Measurements from ENCODE around the gene KRT36. TPM values are rescaled to one million over a fixed set of nuclear protein-coding genes. Genes with fewer than 3 reads are reported as not detected.

The KRT36 gene
- total RNA-seq, 1 donor from 2014 or later, result not detected

DNA sequence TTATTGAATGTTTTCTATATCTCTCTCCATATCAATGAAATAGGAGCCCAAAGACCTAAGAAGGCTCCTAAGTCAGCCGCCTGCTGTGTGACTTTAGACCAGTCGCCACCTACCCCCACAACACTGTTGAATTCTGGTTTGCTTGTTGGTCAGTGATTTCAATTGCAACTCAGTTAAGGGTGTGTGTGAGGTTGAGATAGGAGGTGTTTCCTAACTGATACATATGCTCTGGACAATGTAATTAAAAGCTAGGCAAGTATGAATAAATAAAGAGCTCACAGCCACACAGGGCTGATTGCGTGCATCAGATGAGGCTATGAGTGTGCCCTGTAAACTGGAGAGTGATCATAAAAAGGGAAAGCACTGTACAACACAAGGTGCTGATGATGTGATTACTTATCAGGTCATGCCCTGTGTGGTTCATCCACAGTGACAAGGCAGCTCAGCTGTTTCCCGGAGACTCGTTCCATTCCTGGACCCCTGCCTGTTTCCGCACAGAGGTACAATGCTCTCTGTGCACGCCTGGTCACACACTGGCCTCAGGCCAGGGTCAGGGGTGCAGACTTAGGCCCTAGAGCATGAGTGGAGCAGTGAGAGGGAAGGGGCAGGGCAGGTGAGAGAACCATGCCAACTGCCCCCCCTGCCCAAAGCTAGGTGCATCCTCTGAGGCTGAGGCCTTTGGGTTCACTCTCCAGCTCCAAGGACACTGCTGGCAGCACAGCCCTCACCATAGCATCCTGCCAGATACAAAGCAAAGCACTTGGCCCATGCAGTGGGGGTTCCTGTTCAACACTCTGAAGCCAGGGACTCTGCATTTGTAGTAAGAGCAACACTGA is 5.5 kb downstream of the KRT36 start:
- Mint-ChIP-seq H3K27me3 (no peaks in the 10 kb centered on the region), H3K4me3 (no peak overlapping the region), H3K27ac (no peak overlapping the region), H3K9me3 (no peaks in the 10 kb centered on the region), H3K36me3 (ENCODE audit: low read depth) (no peaks in the 10 kb centered on the region), H3K4me1 (no peaks in the 10 kb centered on the region)
- DNase-seq, result no peak
- intact Hi-C loops (cut with micrococcal nuclease), result no loop called here

- intact Hi-C loops (cut with micrococcal nuclease), result no loop called here
Observed at GRCh38 chr17:41483531-41483930, 6.2 kb downstream of the KRT36 start.

GRCh38 chr17:41481036-41481435 is 8.7 kb downstream of the KRT36 start, which contains the start of gene KRT35:
Gene KRT35 (minus strand): TSS chr17:41481151. CDS start chr17:41481097, 54 bp downstream.
- Mint-ChIP-seq H3K27me3 (no peaks in the 10 kb centered on the region), H3K9me3 (no peaks in the 10 kb centered on the region), H3K27ac (no peak within 1 kb of the TSS), H3K4me1 (no peaks in the 10 kb centered on the region), H3K36me3 (ENCODE audit: low read depth) (no peaks in the 10 kb centered on the region), H3K4me3 (no peak within 1 kb of the TSS)
- DNase-seq, result no peak
- intact Hi-C loops (cut with micrococcal nuclease), result no loop called here

More at GRCh38 chr17:41483531-41483930, 6.2 kb downstream of the KRT36 start:
- H3K4me1 Mint-ChIP-seq, result no peaks in the 10 kb centered on the region
- no peak overlapping the region for H3K27ac Mint-ChIP-seq
- no peaks in the 10 kb centered on the region for H3K27me3 Mint-ChIP-seq
- no peaks in the 10 kb centered on the region for H3K36me3 Mint-ChIP-seq (ENCODE audit: low read depth)
- no peaks in the 10 kb centered on the region for H3K9me3 Mint-ChIP-seq
- no peak overlapping the region for H3K4me3 Mint-ChIP-seq
- DNase-seq, result no peak

DNA sequence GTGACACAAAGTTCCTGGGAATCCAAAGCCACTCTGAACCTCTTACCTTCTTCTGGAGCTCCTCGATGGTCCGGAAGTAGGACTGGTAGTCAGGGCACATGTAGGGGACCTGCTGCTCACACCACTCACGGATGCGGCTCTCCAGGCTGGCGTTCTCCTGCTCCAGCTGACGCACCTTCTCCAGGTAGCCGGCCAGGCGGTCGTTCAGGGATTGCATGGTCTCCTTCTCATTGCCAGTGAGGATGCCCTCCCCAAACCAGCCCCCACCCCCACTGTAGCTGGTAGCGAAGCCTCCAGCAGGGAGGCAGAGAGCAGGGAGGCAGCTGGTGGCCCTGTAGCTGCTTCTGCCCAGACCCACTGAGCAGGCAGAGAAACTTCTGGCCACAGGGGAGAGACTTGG is 9.1 kb downstream of the KRT36 start:
- Mint-ChIP-seq H3K4me3 (no peak overlapping the region), H3K27ac (no peak overlapping the region), H3K9me3 (no peaks in the 10 kb centered on the region), H3K4me1 (no peaks in the 10 kb centered on the region), H3K36me3 (ENCODE audit: low read depth) (no peaks in the 10 kb centered on the region), H3K27me3 (no peaks in the 10 kb centered on the region)
- intact Hi-C loops (cut with micrococcal nuclease), result no loop called here
- no peak for DNase-seq

- no peaks in the 10 kb centered on the region for H3K9me3 Mint-ChIP-seq
- intact Hi-C loops (cut with micrococcal nuclease), result no loop called here
- no peaks in the 10 kb centered on the region for H3K27me3 Mint-ChIP-seq
- H3K4me1 Mint-ChIP-seq, result no peaks in the 10 kb centered on the region
- H3K4me3 Mint-ChIP-seq, result no peak overlapping the region
- H3K27ac Mint-ChIP-seq, result no peak overlapping the region
- no peaks in the 10 kb centered on the region for H3K36me3 Mint-ChIP-seq (ENCODE audit: low read depth)
- DNase-seq, result no peak
Observed at GRCh38 chr17:41480136-41480535, 9.6 kb downstream of the KRT36 start.

DNA sequence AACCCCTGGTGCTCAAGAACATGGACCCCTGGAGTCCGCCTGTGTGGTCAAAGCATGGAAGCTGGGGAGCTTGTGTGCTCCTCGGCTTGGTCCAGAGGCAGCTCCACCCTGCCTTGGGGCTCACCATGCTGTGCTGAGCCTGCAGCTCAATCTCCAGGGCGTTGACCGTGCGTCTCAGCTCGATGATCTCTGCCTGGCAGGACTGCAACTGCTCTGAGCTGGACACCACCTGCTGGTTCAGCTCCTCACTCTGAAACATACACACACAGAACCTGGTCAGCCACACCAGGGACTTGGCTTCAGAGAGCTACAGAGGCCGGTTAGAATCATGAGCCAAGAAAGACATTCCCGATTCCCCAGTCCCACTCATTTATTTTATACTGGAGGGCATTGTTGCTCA is 11.5 kb downstream of the KRT36 start:
- no peaks in the 10 kb centered on the region for H3K36me3 Mint-ChIP-seq (ENCODE audit: low read depth)
- no peak for DNase-seq
- H3K27ac Mint-ChIP-seq, result no peak overlapping the region
- no peak overlapping the region for H3K4me3 Mint-ChIP-seq
- no peaks in the 10 kb centered on the region for H3K4me1 Mint-ChIP-seq
- peaks cover 2% of the 10 kb centered on the region for H3K27me3 Mint-ChIP-seq
- no peaks in the 10 kb centered on the region for H3K9me3 Mint-ChIP-seq
- intact Hi-C loops (cut with micrococcal nuclease), result no loop called here

DNA sequence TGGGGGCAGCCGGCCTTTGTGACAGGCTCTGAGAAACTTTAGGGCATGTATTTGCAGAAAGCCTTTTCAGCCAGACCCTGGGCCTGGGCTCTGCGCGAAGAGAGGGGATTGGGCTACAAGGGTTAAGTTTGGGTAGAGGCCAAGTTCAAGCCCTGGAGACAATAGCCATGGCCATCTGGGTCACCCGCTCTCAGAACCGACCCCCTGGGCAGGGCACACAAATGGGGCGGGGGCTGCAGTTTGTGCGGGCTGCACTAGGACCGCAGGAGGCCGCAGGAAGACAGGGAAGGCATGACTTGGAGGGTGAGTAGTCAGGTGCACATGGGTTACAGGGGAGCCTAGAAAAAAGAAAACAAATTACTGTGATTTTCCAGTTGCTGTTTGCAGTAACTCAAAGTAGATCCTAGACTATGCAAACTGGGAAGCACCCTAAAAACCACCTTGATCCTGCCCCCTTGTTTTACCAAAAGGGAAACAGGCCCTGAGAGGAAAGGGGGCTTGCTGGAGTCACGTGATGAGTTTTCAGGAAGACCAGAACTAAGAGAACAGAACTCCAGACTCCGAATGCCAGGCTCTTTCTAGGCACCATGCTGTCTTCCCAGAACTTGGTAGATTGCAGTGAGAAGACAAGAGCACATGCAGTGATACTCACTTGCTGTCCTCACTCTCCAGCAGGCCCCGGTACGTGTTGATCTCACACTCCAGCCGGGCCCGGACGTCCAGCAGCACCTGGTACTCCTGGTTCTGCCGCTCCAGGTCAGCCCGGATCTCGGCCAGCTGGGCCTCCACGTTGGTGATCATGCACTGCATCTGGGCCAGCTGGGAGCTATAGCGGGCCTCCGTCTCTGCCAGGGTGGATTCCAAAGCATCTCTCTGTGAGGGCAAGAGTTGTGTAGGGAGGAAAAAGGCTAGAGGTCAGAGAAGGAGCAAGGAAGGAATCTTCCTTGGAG is 12.6 kb downstream of the KRT36 start:
- Mint-ChIP-seq H3K4me1 (no peaks in the 10 kb centered on the region), H3K27me3 (peaks cover 2% of the 10 kb centered on the region), H3K36me3 (ENCODE audit: low read depth) (no peaks in the 10 kb centered on the region), H3K9me3 (no peaks in the 10 kb centered on the region), H3K4me3 (no peak overlapping the region), H3K27ac (no peak overlapping the region)
- no peak for DNase-seq
- intact Hi-C loops (cut with micrococcal nuclease), result no loop called here

DNA sequence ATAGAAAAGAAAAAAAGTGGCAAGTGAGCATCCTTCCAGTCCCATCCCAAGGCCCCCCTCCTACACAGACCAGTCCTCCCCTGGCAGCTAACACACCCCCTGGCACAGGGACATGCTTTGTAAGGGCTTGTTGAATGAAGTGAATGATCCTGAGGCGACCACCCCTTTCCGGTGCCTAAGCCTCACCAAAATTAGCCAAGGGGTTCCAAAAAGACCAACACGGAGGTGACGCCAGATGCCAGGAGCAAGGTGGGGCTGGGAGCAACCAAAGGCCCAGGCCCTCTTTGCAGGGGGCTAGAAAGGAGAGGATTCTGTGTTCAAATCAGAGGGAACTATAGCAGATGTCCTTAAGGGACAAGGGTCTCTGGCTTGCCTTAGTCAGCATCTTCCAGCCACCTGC is 14.3 kb downstream of the KRT36 start:
- H3K36me3 Mint-ChIP-seq (ENCODE audit: low read depth), result no peaks in the 10 kb centered on the region
- no peaks in the 10 kb centered on the region for H3K4me1 Mint-ChIP-seq
- no peak overlapping the region for H3K4me3 Mint-ChIP-seq
- no peak overlapping the region for H3K27ac Mint-ChIP-seq
- peaks cover 2% of the 10 kb centered on the region for H3K27me3 Mint-ChIP-seq
- DNase-seq, result no peak
- intact Hi-C loops (cut with micrococcal nuclease), result no loop called here
- no peaks in the 10 kb centered on the region for H3K9me3 Mint-ChIP-seq

DNA sequence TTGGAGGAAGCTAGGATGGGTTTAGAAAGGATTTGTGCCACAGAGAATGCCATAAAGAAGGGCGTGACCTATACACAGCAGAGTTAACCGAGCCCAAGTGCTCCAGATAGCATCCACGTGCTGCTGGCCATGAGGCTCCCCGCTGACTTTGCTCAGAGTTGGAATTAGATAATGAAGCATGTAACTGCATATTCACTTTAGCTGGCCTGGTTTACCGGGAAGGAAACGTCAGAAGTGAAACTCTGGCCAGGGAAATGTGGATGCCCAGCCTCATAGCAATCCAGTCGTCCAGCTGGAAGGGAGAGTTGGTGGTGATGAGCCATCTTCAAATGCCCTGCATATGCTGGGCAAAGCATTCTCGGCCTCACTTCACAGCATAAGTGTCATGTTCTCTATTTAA is 14.8 kb downstream of the KRT36 start:
- H3K4me3 Mint-ChIP-seq, result no peak overlapping the region
- no peaks in the 10 kb centered on the region for H3K36me3 Mint-ChIP-seq (ENCODE audit: low read depth)
- DNase-seq, result no peak
- H3K4me1 Mint-ChIP-seq, result no peaks in the 10 kb centered on the region
- H3K27ac Mint-ChIP-seq, result no peak overlapping the region
- H3K27me3 Mint-ChIP-seq, result peaks cover 2% of the 10 kb centered on the region
- intact Hi-C loops (cut with micrococcal nuclease), result no loop called here
- H3K9me3 Mint-ChIP-seq, result no peaks in the 10 kb centered on the region

DNA sequence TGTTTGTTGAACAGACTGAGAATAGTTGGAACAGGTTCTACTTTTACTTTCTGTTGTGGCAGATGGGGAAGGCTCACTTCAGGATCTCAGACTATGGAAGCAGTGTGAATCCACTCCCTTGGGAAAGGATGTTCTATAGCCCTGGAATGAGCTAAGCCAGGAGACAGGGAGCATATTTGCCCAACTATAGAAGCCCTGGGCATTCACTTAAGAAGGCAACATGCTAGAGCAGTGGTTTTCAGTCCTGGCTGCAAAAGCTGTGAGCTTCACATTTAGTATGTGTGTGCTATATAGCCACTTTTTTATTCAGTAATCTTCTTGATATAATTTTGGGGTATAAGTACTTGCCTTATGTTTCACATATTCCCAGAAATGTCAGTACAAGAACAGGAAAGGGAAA is 21.4 kb downstream of the KRT36 start:
- Mint-ChIP-seq H3K4me3 (no peak overlapping the region), H3K27me3 (peaks cover 5% of the 10 kb centered on the region), H3K9me3 (peaks cover 6% of the 10 kb centered on the region), H3K36me3 (ENCODE audit: low read depth) (no peaks in the 10 kb centered on the region), H3K27ac (no peak overlapping the region), H3K4me1 (no peaks in the 10 kb centered on the region)
- intact Hi-C loops (cut with micrococcal nuclease), result no loop called here
- no peak for DNase-seq

GRCh38 chr17:41467561-41467960 is 22.1 kb downstream of the KRT36 start:
- DNase-seq, result no peak
- no peaks in the 10 kb centered on the region for H3K36me3 Mint-ChIP-seq (ENCODE audit: low read depth)
- H3K4me1 Mint-ChIP-seq, result no peaks in the 10 kb centered on the region
- intact Hi-C loops (cut with micrococcal nuclease), result no loop called here
- no peak overlapping the region for H3K4me3 Mint-ChIP-seq
- peaks cover 6% of the 10 kb centered on the region for H3K9me3 Mint-ChIP-seq
- H3K27ac Mint-ChIP-seq, result no peak overlapping the region
- H3K27me3 Mint-ChIP-seq, result peaks cover 5% of the 10 kb centered on the region

DNA sequence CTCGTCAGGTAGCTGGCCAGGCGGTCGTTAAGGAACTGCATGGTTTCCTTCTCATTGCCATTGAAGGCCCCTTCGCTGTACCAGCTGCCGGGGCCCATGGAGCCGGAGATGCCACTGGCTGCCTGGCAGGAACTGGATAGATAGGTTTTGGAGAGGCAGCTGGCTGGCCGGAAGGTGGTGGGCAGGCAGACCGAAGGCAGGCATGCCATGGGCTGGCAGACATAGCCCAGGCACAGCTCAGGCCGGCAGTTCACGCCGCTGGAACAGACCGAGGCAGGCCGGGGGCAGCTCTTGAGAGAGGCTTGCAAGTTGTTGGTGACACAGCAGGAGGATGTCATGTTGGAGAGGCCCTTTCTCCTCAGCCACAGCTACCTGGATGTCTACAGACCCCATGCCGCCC is 22.7 kb downstream of the KRT36 start, which contains the start of gene KRT32:
KRT32 (minus strand) TSS at position 399 of the 400 bp plus-strand sequence; CDS start at position 338, 61 bp downstream.
- H3K27ac Mint-ChIP-seq, result no peak within 1 kb of the TSS
- no peak for DNase-seq
- H3K4me1 Mint-ChIP-seq, result no peaks in the 10 kb centered on the region
- H3K4me3 Mint-ChIP-seq, result no peak within 1 kb of the TSS
- intact Hi-C loops (cut with micrococcal nuclease), result no loop called here
- H3K27me3 Mint-ChIP-seq, result peaks cover 5% of the 10 kb centered on the region
- no peaks in the 10 kb centered on the region for H3K36me3 Mint-ChIP-seq (ENCODE audit: low read depth)
- peaks cover 6% of the 10 kb centered on the region for H3K9me3 Mint-ChIP-seq

- intact Hi-C loops (cut with micrococcal nuclease), result no loop called here
- DNase-seq, result no peak
- Mint-ChIP-seq H3K27ac (no peak overlapping the region), H3K4me1 (no peaks in the 10 kb centered on the region), H3K4me3 (no peak overlapping the region), H3K36me3 (ENCODE audit: low read depth) (no peaks in the 10 kb centered on the region), H3K9me3 (peaks cover 6% of the 10 kb centered on the region), H3K27me3 (peaks cover 5% of the 10 kb centered on the region)
Observed at GRCh38 chr17:41464682-41465081, 25.0 kb downstream of the KRT36 start.

GRCh38 chr17:41464173-41464572 is 25.5 kb downstream of the KRT36 start:
- H3K4me3 Mint-ChIP-seq, result no peak overlapping the region
- no peaks in the 10 kb centered on the region for H3K4me1 Mint-ChIP-seq
- H3K27ac Mint-ChIP-seq, result no peak overlapping the region
- H3K36me3 Mint-ChIP-seq (ENCODE audit: low read depth), result no peaks in the 10 kb centered on the region
- intact Hi-C loops (cut with micrococcal nuclease), result no loop called here
- peaks cover 4% of the 10 kb centered on the region for H3K9me3 Mint-ChIP-seq
- no peak for DNase-seq
- H3K27me3 Mint-ChIP-seq, result peaks cover 3% of the 10 kb centered on the region
